ENCODE data around the gene MDM4.

GRCh38 chr1:204577794-204578478 is 61.7 kb downstream of the MDM4 start:
- TF ChIP-seq TAF1 (IDR thresholded peaks at IDR 0.05; ENCODE audit: low read depth, low read length) (no peak), POLR2A (IDR thresholded peaks at IDR 0.05; ENCODE audit: low read depth, low read length) (no peak), POLR2AphosphoS5 (IDR thresholded peaks at IDR 0.05; ENCODE audit: low read depth, low read length) (no peak)

Data from GM12891 (cell line).